HepG2 (cell line): Measurements from ENCODE around the gene ANKHD1. TPM values are rescaled to one million over a fixed set of nuclear protein-coding genes. Genes with fewer than 3 reads are reported as not detected.

ENCODE experiments used
- AFF4 ChIP-seq: sonication (generic); formaldehyde crosslinking; IDR thresholded peaks from 2 replicates; pipeline ENCODE4 v1.4.0; 2020; ENCODE audit warnings: missing genetic modification reagents
- ATF4 ChIP-seq, 2 experiments: fragments of 450-650 bp in 1 of 2; sonication (generic) in 1 of 2; formaldehyde crosslinking; IDR thresholded peaks; 2 replicates each; pipeline versions ENCODE4 v1.5.0 to v1.8.0; 2020 to 2022; ENCODE audit warnings: mild to moderate bottlenecking in 1 of 2, missing genetic modification reagents in 1 of 2
- CBFB ChIP-seq: sonication (generic); formaldehyde crosslinking; IDR thresholded peaks from 2 replicates; pipeline ENCODE4 v1.4.0; 2020; ENCODE audit warnings: missing genetic modification reagents
- ELF3 ChIP-seq: IDR thresholded peaks from 2 replicates; pipeline ENCODE4 v1.6.1; 2016; ENCODE audit warnings: missing genetic modification reagents, missing compliant biosample characterization
- FOXO1 ChIP-seq: sonication (generic); formaldehyde crosslinking; IDR thresholded peaks from 2 replicates; pipeline ENCODE4 v1.4.0; 2020; ENCODE audit warnings: missing genetic modification reagents
- HMGXB3 ChIP-seq: sonication (generic); formaldehyde crosslinking; IDR thresholded peaks from 2 replicates; pipeline ENCODE4 v1.4.0; 2020; ENCODE audit warnings: missing genetic modification reagents, borderline replicate concordance
- KAT8 ChIP-seq: IDR thresholded peaks from 2 replicates; pipeline ENCODE4 v1.6.1; 2016; ENCODE audit warnings: missing genetic modification reagents, missing compliant biosample characterization
- KDM2A ChIP-seq: sonication (generic); formaldehyde crosslinking; IDR thresholded peaks from 2 replicates; pipeline ENCODE4 v1.4.0; 2020; ENCODE audit warnings: low read depth, missing genetic modification reagents, borderline replicate concordance
- MEIS2 ChIP-seq: sonication (generic); formaldehyde crosslinking; IDR thresholded peaks from 2 replicates; pipeline ENCODE4 v1.9.0; 2021; ENCODE audit warnings: mild to moderate bottlenecking, missing genetic modification reagents
- SIN3A ChIP-seq: IDR thresholded peaks from 2 replicates; pipeline ENCODE4 v1.6.1; 2011; ENCODE audit warnings: low read depth, mild to moderate bottlenecking, control low read depth, low read length, borderline replicate concordance
- SNAI1 ChIP-seq: sonication (generic); formaldehyde crosslinking; IDR thresholded peaks from 2 replicates; pipeline ENCODE4 v1.5.0; 2020; ENCODE audit warnings: mild to moderate bottlenecking, missing genetic modification reagents, borderline replicate concordance
- ZNF34 ChIP-seq: sonication (generic); formaldehyde crosslinking; IDR thresholded peaks from 2 replicates; pipeline ENCODE4 v1.4.0; 2020; ENCODE audit warnings: mild to moderate bottlenecking, missing genetic modification reagents, borderline replicate concordance
- ZNF567 ChIP-seq: sonication (generic); formaldehyde crosslinking; IDR thresholded peaks from 2 replicates; pipeline ENCODE4 v1.8.1; 2023; ENCODE audit warnings: mild to moderate bottlenecking, missing genetic modification reagents, borderline replicate concordance
- ZNF574 ChIP-seq: sonication (generic); formaldehyde crosslinking; IDR thresholded peaks from 2 replicates; pipeline ENCODE4 v1.4.0; 2020; ENCODE audit warnings: missing genetic modification reagents
- polyA plus RNA-seq, 8 experiments: library from polyadenylated mRNA; depleted of rRNA in 3 of 8; stranded (reverse) in 7 of 8; unstranded in 1 of 8; fragments of >200 nt; fragmentation: Illumina TruSeq in 4 of 8; extraction: Trizol in 4 of 8; gene quantifications; 2 replicates each; pipeline versions ENCODE4 v1.2.1 to v1.2.3, GENCODE V29; 2011 to 2016; ENCODE audit warnings: low read depth in 4 of 8, missing spikeins in 1 of 8, mixed read lengths in 1 of 8; ENCODE audit not compliant: insufficient read depth in 1 of 8
- total RNA-seq, 5 experiments: library from RNA; depleted of rRNA; stranded (reverse); fragments of >200 nt; fragmentation: Illumina TruSeq; extraction: Trizol; gene quantifications; 2 replicates each; pipeline ENCODE4 v1.2.3, GENCODE V29; 2016; ENCODE audit warnings: low read depth in 1 of 5

Gene ANKHD1
- total and polyA plus RNA-seq, 2 of the 13 experiments (the other 11 are each of a cell fraction or from before 2014, with no cell fraction given): 69.9 to 82.0 TPM

- TF ChIP-seq HMGXB3 (0 out of 2 replicates have a peak, but pooled peaks have one; percentile 49), ZNF574 (CRISPR knock-in tag) (peak; percentile 92), ATF4 (CRISPR knock-in tag; IDR thresholded peaks at IDR 0.05) (peak in 1 of 2 experiments; percentile 62; a peak in 1 of 4 replicates), MEIS2 (CRISPR knock-in tag) (peak; percentile 74), ELF3 (CRISPR knock-in tag) (peak; percentile 52; the same call in 1 of the 2 replicates), AFF4 (CRISPR knock-in tag) (peak; percentile 37; the same call in 1 of the 2 replicates), CBFB (CRISPR knock-in tag) (peak; percentile 91), KDM2A (CRISPR knock-in tag) (peak; percentile 99), ZNF567 (0 out of 2 replicates have a peak, but pooled peaks have one; percentile 59), SNAI1 (peak; percentile 21; the same call in 1 of the 2 replicates), SIN3A (peak; percentile 88; the same call in 1 of the 2 replicates), KAT8 (peak; percentile 92), FOXO1 (peak; percentile 39; the same call in 1 of the 2 replicates), ZNF34 (CRISPR knock-in tag) (no peak)
Observed at GRCh38 chr5:140557136-140557805, 155.6 kb downstream of the ANKHD1 start, which contains the start of gene SRA1 (continued).
